WTC11 (cell line): ENCODE results near the gene MBOAT2.

Experiments
- CTCF ChIP-seq: fragments of 200-600 bp; IDR thresholded peaks from 2 replicates; pipeline ENCODE4 v1.8.0; 2022; ENCODE audit warnings: antibody characterized with exemption
- E2F1 ChIP-seq: sonication (generic); formaldehyde crosslinking; IDR thresholded peaks from 2 replicates; pipeline ENCODE4 v1.8.0; 2022; ENCODE audit warnings: mild to moderate bottlenecking, missing genetic modification reagents
- IRF2 ChIP-seq: sonication (generic); formaldehyde crosslinking; IDR thresholded peaks from 2 replicates; pipeline ENCODE4 v1.8.0; 2022; ENCODE audit warnings: low read depth, missing genetic modification reagents, borderline replicate concordance
- PREB ChIP-seq: sonication (generic); formaldehyde crosslinking; IDR thresholded peaks from 2 replicates; pipeline ENCODE4 v1.8.1; 2022; ENCODE audit warnings: mild to moderate bottlenecking, missing genetic modification reagents, moderate library complexity, borderline replicate concordance
- USF2 ChIP-seq: sonication (generic); formaldehyde crosslinking; IDR thresholded peaks from 2 replicates; pipeline ENCODE4 v1.8.1; 2023; ENCODE audit warnings: mild to moderate bottlenecking, missing genetic modification reagents, moderate library complexity

GRCh38 chr2:8841932-8842331, 161.6 kb downstream of the MBOAT2 start:
- TF ChIP-seq E2F1 (CRISPR knock-in tag) (no peak), CTCF (no peak), PREB (CRISPR knock-in tag) (no peak), USF2 (CRISPR knock-in tag) (no peak), IRF2 (no peak)
